Left ventricle myocardium inferior (tissue), 1 donor: ENCODE measurements around the gene SLC16A8. TPM values are rescaled to one million over a fixed set of nuclear protein-coding genes. Genes with fewer than 3 reads are reported as not detected.

ENCODE experiments used
- DNase-seq: peaks from one replicate; pipeline ENCODE4 v3.0.0-alpha.2; 2020
- H3K27ac ChIP-seq: fragments of 200-600 bp; replicated peaks from 2 replicates; pipeline ENCODE4 v1.8.0; 2021
- H3K27me3 ChIP-seq: fragments of 200-600 bp; 2 replicates; pipeline ENCODE4 v1.8.0; 2021; ENCODE audit warnings: low read depth
- H3K36me3 ChIP-seq: fragments of 200-600 bp; 2 replicates; pipeline ENCODE4 v1.8.0; 2021
- H3K4me1 ChIP-seq: fragments of 200-600 bp; 2 replicates; pipeline ENCODE4 v1.8.0; 2021
- H3K4me3 ChIP-seq: fragments of 200-600 bp; 2 replicates; pipeline ENCODE4 v1.8.0; 2021; ENCODE audit warnings: mild to moderate bottlenecking, moderate library complexity
- H3K9me3 ChIP-seq: fragments of 200-600 bp; replicated peaks from 2 replicates; pipeline ENCODE4 v1.8.0; 2021
- CTCF ChIP-seq: fragments of 200-600 bp; IDR thresholded peaks from 2 replicates; pipeline ENCODE4 v1.8.0; 2021; ENCODE audit warnings: antibody characterized with exemption, mild to moderate bottlenecking, borderline replicate concordance
- intact Hi-C: fragments of 100-400 bp; cut with micrococcal nuclease; formaldehyde crosslinking; loops from one replicate; pipeline ENCODE4 v1.11.0; 2022
- total RNA-seq: library from RNA; stranded (reverse); fragmentation: NEBNext Ultra II Directional; extraction: Animal tissue kit (Norgen Biotek cat#: 25700); gene quantifications from one replicate; pipeline ENCODE4 v1.2.1, GENCODE V29; 2021
- donor health status: DM: no; HTN: yes; CAD: no; lungs with severe emphysema.

The SLC16A8 gene
- total RNA-seq, 1 donor from 2014 or later: not detected

GRCh38 chr22:38069372-38070249 is 14.4 kb downstream of the SLC16A8 start:
- H3K27ac ChIP-seq: peak overlapping the region; percentile 91
- peaks cover 55% of the 10 kb centered on the region for H3K36me3 ChIP-seq
- intact Hi-C loops: no loop called here
- DNase-seq: peak; percentile 83
- H3K9me3 ChIP-seq: no peaks in the 10 kb centered on the region
- no peaks in the 10 kb centered on the region for H3K27me3 ChIP-seq
- H3K4me1 ChIP-seq: peaks cover 51% of the 10 kb centered on the region
- H3K4me3 ChIP-seq: peak overlapping the region; percentile 60
- peak; percentile 75 for TF ChIP-seq CTCF

- H3K4me1 ChIP-seq: peaks cover 51% of the 10 kb centered on the region
- H3K36me3 ChIP-seq: peaks cover 55% of the 10 kb centered on the region
- peak overlapping the region; percentile 60 for H3K4me3 ChIP-seq
- no peaks in the 10 kb centered on the region for H3K27me3 ChIP-seq
- H3K27ac ChIP-seq: peak overlapping the region; percentile 91
- H3K9me3 ChIP-seq: no peaks in the 10 kb centered on the region
- intact Hi-C loops: no loop called here
- TF ChIP-seq CTCF: no peak
- no peak for DNase-seq
Measured at GRCh38 chr22:38068641-38069371, 15.2 kb downstream of the SLC16A8 start.

- intact Hi-C loops: no loop called here
- H3K9me3 ChIP-seq: no peaks in the 10 kb centered on the region
- peaks cover 56% of the 10 kb centered on the region for H3K4me1 ChIP-seq
- peak overlapping the region; percentile 60 for H3K4me3 ChIP-seq
- no peak for DNase-seq
- peaks cover 46% of the 10 kb centered on the region for H3K36me3 ChIP-seq
- peak overlapping the region; percentile 91 for H3K27ac ChIP-seq
- H3K27me3 ChIP-seq: no peaks in the 10 kb centered on the region
- no peak for TF ChIP-seq CTCF
Measured at GRCh38 chr22:38067761-38068360, 16.1 kb downstream of the SLC16A8 start.

GRCh38 chr22:38067028-38067415 is 17.0 kb downstream of the SLC16A8 start:
- Histone ChIP-seq H3K36me3 (peaks cover 37% of the 10 kb centered on the region), H3K27ac (peak overlapping the region; percentile 91), H3K4me3 (no peak overlapping the region), H3K9me3 (no peaks in the 10 kb centered on the region), H3K27me3 (no peaks in the 10 kb centered on the region), H3K4me1 (peaks cover 61% of the 10 kb centered on the region)
- no peak for DNase-seq
- intact Hi-C loops: no loop called here
- no peak for TF ChIP-seq CTCF

GRCh38 chr22:38066381-38067027 is 17.5 kb downstream of the SLC16A8 start:
- peaks cover 33% of the 10 kb centered on the region for H3K36me3 ChIP-seq
- no peaks in the 10 kb centered on the region for H3K9me3 ChIP-seq
- H3K4me3 ChIP-seq: no peak overlapping the region
- DNase-seq: no peak
- no peak for TF ChIP-seq CTCF
- intact Hi-C loops: no loop called here
- H3K27ac ChIP-seq: peak overlapping the region; percentile 91
- peaks cover 58% of the 10 kb centered on the region for H3K4me1 ChIP-seq
- H3K27me3 ChIP-seq: no peaks in the 10 kb centered on the region
